Left forelimb (tissue), 1 donor: ENCODE measurements around the gene CCL27.

Experiments
- DNase-seq: peaks from one replicate; pipeline ENCODE4 v3.0.0-alpha.2; 2018; ENCODE audit warnings: low spot score

The CCL27 gene

DNA sequence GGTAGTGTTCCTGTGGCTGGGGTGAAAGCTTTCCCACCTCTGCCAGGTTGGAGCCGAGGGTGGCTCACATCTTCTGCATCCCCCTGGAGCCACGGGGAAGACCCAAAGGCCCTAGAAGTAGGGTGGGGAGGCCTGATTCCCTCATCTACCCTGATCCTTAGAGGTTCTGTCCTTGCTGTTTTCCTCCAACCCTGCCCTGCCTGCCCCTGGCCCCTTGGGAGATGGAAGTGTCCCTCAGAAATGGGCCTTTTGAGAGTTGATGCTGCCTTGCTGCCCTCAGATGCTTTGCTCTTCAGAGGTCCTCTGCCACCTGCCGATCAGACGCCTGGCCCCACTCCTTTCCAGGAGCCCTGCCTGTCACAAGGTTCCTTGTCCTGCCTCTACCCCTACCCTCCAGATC lies 22.4 kb upstream of the CCL27 start:
- no peak for DNase-seq

DNA sequence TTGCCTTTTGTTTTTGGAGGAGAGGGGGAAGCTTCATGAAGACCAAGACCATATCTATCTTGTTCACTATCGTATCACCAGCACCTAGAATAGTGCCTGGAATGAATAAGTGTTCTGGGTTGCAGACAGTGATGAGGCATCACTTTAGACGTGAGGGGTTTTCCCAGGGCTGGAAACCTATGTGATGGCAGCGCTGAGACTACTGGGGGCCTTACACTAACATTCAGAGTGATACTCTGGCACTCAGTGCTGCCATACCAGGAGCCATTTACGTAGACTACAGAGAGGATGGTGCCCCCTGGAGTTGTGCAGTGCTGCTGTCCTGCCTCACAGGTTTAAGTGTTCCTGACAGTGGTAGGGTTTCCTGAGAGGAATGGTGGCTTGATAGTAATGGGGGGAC lies 21.7 kb upstream of the CCL27 start:
- DNase-seq, result no peak

DNA sequence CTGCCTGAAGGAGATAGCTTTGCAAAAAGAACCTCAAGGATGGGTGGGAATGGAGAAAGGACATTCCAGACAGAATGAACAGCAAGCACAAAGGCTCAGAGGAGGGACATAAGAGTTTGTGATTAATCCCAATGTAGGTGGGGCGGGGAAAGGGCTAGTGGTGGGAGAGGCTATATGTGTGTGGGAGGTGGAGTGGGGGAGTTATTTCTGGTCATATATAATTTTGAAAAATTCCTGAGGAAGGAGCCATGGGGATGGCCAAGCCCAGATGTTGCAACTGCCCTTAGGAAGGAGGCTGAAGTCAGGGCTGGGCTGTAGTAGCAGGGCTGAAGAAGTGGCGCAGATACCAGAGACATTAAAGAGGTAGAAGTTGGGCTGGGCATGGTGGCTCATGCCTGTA lies 13.4 kb upstream of the CCL27 start:
- DNase-seq, result no peak

DNA sequence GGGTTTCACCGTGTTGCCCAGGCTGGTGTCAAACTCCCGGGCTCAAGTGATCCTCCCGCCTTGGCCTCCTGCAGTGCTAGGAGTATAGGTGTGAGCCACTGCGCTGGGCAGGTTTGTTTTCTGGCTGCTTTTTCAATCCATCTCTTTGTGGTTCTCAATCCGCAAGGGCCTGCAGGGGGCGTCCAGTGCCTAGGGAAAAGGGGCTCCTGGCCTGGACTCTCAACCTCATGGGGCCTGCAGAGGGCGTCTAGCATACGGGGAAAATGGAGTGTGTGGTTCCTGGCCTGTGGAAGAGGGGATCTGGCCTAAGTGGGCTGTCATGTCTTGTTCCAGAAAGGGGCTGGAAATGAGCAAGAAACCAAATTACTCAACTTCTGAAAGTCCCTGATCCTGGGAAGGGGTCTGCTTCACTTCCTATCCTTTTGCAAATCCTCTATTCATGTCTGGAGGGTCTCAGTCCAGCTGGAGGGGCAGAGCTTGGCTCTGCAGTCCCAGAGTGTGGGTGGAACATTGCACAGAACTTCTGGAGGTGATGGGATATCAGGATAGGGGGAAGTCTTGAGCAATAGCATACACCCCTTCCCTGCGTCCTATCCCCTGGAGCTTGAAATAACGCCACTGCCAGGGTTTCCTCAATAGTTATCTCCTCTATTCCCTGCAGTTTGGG lies 12.7 kb upstream of the CCL27 start:
- DNase-seq, result peak; percentile 74

DNA sequence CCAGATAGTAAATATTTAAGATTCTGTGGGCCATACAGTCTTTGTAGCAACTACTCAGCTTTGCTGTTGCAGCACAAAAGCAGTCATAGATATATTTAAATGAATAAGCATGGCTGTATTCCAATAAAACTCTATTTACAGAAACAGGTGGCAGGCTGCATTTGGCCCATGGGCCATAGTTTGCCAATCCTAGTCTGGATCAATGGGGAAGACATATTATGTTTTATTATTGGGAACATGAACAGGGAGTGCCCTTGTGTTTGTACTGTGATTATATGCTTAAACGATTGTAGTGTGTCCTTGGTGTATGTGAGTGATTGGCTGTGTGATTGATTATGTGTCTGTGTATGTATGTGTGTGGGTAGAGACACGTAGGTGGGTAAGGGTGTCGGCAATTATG lies 12.0 kb upstream of the CCL27 start:
- DNase-seq, result no peak

DNA sequence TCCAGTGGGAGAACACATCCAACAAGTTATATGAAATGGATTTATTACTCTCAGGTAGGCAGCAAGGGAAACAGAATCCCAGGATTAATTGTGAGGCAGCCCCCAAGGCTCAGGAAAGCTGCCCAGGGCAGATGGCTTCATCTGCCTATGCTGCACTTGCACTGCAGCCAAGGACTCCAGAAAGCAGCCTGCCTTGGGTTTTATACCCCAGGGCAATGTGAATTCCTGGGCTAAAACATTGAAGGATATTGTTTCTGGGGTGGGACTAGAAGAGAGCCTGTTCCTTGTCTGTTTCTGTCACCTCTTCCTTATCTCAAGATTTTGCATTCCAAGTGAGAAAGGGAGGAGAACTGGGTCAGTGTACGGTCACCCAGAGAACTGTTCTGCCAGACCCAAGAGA lies 8.8 kb upstream of the CCL27 start:
- no peak for DNase-seq

DNA sequence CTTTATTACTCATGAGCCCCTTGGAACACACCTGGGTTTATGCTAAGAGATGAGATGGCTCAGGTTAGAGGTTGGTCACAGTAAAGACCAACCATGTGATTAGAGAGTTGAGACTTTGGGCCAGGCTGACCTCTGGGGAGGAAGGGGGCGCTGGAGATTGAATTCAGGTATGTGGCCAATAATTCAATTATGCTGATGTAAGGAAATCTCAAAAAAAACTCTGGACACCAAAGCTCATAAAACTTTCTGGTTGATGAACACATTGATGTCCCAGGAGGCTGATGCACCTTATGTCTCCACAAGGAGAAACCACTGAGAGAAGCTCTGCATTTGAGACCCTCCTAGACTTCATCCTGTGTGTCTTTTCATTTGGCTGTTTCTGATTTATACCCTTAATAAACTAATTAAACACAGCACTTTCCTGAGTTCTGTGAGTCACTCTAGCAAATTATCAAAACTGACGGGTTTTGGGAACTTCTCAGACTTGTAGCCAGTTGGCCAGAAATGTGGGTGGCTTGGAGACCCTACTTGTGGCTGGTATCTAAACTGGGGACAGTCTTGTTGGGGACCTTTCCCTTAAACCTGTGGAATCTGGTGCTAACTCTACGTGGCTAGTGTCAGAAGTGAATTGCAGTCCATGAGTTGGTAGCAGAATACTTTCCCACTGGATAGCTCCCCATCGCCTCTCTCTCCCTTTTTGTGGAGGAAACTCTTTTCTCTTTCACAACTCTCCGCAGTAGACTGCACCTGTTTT lies 7.5 kb upstream of the CCL27 start:
- no peak for DNase-seq

DNA sequence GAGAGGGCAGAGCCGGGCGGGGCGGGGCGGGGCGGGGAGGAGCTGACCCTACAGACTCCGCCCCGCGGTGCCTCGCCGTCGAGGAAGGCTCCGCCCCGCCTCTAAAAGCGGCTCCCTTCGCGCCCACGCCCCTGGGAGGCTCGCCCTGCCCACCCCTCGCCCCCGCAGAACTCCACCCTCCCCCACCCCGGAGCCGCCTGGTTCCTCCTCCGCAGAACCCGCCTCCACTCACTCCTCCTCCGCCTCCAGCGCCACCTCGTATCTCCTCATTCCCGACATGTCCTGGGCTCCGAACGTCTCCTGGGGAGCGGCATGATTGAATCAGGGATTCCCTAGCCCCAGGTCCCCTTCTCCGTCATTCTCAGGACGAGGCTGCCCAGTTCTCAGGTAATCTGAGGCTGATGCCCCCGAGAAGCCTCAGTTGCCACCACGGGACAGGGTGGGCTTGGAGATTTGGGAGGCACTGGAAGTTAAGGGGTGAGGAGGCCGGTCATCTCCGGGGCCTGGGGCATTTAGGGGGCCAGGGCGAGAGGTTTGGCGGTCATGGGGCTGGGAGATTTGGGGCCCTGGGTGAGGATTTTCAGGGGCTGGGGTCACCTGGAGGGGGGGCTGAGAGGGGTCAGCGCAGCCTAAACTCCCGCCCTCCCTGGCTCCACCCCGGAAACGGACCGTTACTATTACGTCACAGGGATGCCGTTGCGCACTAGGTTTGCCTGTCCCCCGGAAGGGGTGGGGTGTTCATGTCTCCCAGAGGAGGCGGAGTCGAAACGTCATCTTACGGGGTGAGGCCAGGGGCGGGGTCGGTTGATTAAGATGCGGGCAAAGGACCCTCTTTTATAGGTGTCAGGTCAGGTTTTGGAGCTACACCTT lies 3.2 kb upstream of the CCL27 start:
- peak; percentile 94 for DNase-seq

DNA sequence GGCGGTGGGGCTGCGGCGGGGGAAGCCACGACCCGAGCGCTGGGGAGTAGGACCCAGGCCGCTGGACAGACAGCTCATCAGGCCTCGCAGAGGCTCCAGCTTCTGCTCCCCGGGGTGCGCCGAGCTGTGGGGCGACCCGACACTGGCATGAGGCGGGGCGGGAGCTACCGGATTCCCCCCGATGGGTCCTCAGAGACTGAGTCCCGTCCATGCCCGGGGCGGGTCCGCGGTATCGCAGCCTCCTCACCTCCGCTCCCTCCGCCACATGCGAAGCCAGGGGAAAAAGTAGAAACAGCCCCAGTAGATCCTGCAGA lies 2.6 kb upstream of the CCL27 start:
- DNase-seq, result no peak

DNA sequence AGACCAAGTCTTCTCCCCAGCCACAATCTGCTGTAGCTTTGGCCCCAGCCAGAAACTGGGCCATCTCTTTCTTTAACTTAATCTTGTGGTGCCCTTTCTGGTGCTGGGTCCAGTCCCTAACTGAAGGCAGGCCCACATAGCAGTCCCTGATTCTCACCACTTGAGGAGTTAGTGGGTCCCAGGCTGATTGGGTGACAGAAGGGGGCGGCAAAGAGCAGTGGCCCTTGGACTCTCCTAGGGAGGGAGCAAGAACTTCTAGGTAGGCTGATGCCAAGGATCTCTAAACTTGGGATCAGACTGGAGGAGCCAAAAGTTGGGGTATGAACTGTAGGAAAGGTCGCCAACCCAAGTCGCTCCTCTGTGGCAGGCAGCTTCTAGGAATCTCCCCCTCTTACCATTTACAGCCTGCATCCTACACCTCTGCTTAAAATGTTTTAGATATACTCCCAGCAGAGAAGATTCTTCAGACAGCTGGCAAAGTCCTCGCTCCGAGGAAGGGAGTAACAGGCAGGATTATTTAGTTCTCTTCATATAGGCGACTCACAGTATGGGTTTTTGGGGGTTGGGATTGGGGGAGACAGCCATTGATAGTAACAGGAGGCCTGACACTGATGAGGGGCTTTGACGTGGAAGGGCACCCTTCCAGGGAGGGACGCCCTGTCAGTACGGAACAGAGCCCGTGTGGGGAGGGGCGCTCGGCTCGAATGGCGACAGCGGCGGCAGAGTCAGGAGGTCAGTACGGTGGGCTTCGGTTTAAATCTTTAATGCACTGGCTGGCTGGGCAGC lies 2.0 kb upstream of the CCL27 start:
- DNase-seq, result peak; percentile 74

DNA sequence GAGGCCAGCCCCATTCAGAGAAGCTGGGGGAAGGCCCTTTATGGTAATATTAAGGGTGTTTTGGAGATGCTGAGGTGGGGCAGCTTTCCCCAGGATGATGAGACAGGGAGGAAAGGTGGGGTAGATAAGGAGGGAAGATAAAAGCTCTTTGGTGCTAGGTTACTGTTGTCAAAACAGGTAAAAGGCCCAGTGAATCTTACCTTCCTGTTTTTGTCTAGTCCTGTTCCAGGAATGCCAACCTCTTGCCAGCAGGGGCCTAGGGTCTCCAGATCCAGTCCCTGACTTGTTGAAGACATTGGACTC lies 797 bp upstream of the CCL27 start:
- DNase-seq, result no peak

DNA sequence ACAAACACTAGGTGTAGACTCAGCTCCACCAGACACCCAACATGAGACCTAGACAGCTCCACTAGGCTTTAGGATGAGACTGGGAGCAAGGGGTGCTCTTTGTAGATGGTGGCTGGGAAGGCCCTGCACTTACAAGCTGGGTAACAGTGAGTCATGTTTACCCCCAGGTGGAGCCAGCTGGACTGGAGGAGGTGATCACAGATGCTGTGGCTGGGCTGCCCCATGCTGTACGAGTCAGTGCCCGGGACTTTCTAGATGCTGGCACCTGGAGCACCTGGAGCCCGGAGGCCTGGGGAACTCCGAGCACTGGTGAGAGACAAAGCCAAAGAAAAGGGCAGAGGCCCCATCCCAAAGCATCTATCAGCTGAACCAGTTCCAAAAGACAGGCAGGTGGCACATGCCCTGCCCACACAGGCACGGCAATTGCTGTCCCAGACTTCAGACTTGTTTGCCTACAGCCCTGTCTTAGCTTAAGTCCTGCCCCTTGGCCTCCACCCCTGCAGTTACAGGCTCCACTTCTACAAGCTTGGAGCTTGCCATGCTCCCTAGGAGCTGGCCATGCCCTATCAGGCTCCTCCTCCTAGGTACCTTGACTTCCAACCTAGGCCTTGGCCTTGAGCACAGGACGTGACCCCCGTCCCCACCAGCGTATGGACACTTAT lies 2.7 kb downstream of the CCL27 start:
- DNase-seq, result no peak

DNA sequence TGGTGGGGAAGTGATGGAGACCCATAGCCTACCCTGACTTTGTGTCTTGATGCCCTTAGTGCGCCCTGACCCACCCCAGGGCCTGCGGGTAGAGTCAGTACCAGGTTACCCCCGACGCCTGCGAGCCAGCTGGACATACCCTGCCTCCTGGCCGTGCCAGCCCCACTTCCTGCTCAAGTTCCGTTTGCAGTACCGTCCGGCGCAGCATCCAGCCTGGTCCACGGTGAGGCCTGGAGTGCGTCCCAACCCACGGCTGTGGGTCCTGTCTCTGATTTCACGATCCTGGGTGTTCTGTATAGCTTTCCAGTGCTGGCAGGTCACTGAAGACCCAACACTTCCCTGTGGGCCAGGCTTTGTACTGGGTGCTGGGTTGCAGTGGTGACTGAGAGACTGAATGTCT lies 4.0 kb downstream of the CCL27 start:
- DNase-seq, result no peak

DNA sequence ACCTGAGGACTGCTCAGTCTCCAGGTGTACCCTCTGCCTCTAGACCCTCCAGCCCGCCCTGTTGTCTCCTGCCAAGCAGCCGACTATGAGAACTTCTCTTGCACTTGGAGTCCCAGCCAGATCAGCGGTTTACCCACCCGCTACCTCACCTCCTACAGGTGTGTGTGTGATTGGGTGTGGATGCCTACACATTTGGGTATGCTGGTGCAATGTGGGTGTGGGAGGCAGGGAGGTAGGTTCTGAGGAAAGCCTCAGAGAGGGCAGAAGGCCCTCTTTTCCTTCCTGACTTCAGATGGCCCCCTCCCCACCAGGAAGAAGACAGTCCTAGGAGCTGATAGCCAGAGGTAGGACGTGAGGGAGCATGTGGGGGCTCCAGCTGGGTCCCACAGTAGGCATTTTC lies 5.5 kb downstream of the CCL27 start:
- no peak for DNase-seq

DNA sequence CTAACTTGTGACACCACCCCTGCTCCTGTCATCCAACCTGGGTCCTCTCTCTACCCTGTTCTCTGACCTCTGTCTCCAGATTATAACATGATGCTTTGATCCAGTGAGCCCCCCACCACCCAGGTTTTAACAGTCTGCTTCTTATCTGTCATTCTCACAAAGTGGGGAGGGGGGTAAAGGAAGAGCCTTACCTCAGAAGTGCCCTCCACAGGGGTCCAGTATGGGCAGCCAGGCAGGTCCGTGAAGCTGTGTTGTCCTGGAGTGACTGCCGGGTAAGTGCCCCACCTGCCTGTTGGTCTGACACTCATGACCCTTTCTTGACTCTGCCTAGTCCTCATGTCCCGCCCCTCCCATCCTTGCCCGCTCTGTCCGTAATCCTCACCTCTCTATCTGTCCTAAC lies 7.1 kb downstream of the CCL27 start:
- no peak for DNase-seq

DNA sequence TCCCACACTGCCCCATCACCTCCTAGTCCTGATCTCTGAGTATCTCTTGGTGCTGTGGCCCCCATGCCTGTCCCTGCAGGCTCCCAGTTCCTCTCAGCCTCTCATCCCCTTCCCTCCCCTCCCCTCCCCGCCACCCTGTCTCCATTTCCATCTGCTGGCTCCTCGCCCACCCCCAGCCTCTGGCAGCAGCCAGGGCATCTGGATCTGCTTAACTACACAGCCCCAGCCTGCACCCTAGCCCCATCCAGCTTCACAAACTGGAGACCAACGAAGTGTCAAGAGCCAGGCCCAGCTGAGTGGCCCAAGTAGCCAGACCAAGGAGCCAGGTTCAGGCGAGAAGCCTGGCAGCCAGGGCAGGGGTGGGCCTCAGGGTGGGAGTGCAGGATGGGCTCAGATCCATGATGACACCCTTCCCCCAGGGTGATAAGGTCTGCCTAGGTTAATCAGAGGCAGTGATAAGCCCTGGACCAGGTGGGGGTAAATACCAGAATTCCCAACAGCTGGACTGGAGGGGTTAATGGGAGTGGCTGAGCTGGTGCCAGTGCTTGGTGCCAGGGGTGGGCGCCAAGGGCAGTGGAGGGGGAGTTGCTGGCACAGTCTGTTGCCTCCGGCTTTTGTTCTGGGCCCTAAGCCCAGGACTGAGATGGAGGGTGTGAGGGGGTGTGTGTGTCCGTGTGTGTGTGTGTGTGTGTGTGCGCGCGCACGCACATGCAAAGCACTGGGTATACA lies 8.0 kb downstream of the CCL27 start:
- DNase-seq, result peak; percentile 88

DNA sequence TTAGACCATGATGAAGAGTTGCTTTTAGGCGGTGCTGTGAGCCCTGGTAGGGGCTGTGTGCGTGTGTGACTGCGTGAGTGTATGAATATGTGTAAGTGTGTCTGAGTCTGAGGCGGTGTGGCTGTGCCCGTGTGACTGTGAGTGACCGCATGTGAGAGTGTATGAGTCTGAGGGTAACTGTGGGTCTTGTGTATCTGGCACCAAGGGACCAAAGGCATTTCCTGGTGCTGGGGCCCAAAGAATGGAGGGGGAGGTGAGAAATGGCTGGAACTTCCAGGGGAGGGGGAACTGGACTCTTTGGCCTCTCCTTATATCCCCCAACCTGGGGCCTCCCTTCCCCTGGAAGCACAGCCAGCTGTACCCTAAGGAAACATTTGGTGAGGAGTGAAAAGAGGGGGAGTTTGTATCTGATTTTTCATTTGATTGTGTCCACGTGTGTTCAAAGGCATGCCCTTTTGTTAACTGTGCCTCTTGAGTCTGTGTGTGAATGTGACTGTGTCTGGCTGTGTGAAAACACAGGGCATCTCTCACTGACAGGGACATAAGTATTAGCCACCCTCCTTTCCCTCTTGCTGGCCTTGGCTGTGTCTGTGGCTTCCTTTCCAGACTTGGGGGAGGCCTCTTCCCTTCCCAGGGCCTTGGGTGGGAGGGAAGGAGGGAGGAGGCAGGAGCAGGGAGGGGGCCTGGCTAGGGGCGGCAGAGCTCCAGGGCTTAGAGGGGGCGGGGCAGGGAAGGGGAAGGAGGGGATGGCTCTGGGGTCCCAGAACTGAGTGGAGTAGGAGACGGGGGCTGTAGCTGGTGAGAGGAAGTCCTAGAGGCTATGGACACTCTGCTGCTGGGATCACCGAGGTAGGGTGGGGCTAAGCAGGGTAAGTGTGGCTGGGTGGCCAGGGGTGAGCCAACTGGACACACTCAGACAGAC lies 9.0 kb downstream of the CCL27 start:
- DNase-seq, result peak; percentile 87

DNA sequence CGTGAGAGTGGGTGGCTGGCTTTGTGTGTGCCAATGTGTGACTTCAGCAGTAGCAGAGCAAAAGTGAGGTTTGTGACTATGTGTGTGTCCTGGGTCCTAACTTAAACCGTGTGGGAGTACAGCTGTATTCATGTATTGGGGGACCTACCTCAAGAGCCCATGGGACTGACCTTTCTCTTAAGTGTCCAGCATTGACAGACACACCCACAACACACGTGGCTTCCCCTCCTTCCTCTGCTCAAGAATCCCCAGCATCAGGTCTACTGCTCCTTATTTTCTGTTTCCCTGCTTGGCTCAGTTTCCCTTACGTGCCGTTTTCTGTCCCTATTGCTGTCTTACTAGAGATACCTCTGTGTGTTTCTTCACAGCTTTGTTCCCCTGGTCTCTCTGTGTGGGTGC lies 9.9 kb downstream of the CCL27 start:
- no peak for DNase-seq

DNA sequence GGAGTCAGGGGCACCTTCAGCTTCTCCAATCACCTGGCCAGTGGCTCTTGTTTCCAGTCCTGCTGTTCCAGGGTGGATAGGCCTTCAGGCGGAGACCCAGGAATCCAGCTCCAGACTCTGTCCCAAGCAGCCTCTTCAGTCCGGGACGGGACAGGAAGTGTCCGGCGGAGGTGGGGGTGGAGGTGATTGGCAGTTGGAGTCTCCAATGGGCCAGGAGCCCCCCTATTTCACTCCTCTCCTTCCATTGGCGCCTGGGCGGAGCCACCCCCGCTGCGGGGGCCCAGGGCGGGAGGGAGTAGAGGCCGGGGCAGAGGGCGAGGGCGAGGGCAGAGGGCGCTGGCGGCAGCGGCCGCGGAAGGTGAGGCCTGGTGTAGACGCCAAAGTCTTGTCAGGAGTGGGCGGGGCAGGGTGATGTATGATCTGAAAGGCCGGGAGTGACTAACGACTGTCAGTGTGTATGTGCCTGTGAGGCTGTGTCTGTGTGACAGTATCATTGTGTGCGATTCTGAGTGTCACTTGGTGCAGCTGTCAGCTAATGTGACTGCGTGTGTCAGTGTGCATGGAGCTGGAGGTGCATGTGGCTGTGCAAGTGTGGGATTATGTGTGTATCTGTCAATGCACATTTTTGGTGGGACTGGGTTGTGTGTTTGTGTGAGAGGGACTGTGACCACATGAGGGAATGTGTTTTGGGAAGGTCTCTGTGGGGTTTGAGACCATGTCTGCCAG lies 10.4 kb downstream of the CCL27 start, which contains the start of gene IL11RA:
Gene IL11RA, plus strand, starts transcription at position 310 of the 726 bp plus-strand sequence. CDS start 3,033 bp downstream, outside the sequence.
- DNase-seq, result peak; percentile 89
